ENCODE data around the gene PLXNA4. TPM values are rescaled to one million over a fixed set of nuclear protein-coding genes. Genes with fewer than 3 reads are reported as not detected.

PLXNA4 gene
- total and polyA plus RNA-seq, 2 experiments from 2014 or later, result 1.9 to 4.8 TPM

DNA sequence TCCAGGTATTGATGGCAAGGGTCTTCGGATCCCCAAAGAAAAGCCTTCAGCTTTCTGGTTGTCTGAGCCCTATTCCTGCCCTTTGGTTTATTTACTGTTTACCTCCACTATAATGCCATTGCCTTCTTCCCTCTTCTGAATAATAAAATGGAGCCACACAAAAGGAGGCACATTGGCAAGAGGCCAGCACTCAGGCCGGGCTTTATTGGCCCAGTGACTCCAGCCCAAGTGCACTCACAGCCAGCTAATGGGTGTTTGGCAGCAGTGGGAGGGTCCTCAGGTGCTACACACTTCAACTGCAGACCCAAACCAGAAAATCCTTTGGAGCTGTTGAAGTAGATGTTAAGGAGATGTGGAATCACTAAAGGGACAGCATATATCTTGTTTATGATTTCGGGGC, 336.0 kb downstream of the PLXNA4 start:
- Histone ChIP-seq H3K27ac (no peak overlapping the region), H2AFZ (no peak overlapping the region), H3K4me3 (no peak overlapping the region), H3K27me3 (no peaks in the 10 kb centered on the region), H4K20me1 (ENCODE audit: insufficient read depth, poor library complexity, severe bottlenecking) (no peaks in the 10 kb centered on the region), H3K9me2 (replicated peaks; ENCODE audit: insufficient read depth) (no peaks in the 10 kb centered on the region), H3K9me3 (ENCODE audit: low read depth) (no peaks in the 10 kb centered on the region), H3K36me3 (replicated peaks; ENCODE audit: insufficient read depth, low read depth) (no peaks in the 10 kb centered on the region), H3K4me2 (no peak overlapping the region), H3K79me2 (no peaks in the 10 kb centered on the region), H3K4me1 (ENCODE audit: insufficient read depth) (no peaks in the 10 kb centered on the region)
- 87% methylated on average over 3 of the region's 3 CpGs for WGBS (ENCODE audit: low lambda C conversion rate, missing lambda C conversion rate)
- DNase-seq (ENCODE audit: low spot score), result no peak
- TF ChIP-seq CTCF (IDR thresholded peaks at IDR 0.05; ENCODE audit: poor library complexity), result no peak
- TF ChIP-seq EZH2phosphoT487 (IDR thresholded peaks at IDR 0.05; ENCODE audit: low read depth, severe bottlenecking, unreplicated experiment), result no peak
- TF ChIP-seq EZH2 (IDR thresholded peaks at IDR 0.05; ENCODE audit: borderline replicate concordance), result no peak

- DNase-seq (ENCODE audit: low spot score), result no peak
- H3K4me1 ChIP-seq (ENCODE audit: insufficient read depth), result no peaks in the 10 kb centered on the region
- WGBS (ENCODE audit: low lambda C conversion rate, missing lambda C conversion rate), result 96% methylated on average over 5 of the region's 5 CpGs
- H4K20me1 ChIP-seq (ENCODE audit: insufficient read depth, poor library complexity, severe bottlenecking), result no peaks in the 10 kb centered on the region
- no peaks in the 10 kb centered on the region for H3K9me3 ChIP-seq (ENCODE audit: low read depth)
- H3K9me2 ChIP-seq (replicated peaks; ENCODE audit: insufficient read depth), result no peaks in the 10 kb centered on the region
- H3K4me3 ChIP-seq, result no peak overlapping the region
- H3K36me3 ChIP-seq (replicated peaks; ENCODE audit: insufficient read depth, low read depth), result no peaks in the 10 kb centered on the region
- no peak overlapping the region for H3K27ac ChIP-seq
- no peak overlapping the region for H3K4me2 ChIP-seq
- H3K79me2 ChIP-seq, result no peaks in the 10 kb centered on the region
- no peak overlapping the region for H2AFZ ChIP-seq
- H3K27me3 ChIP-seq, result no peaks in the 10 kb centered on the region
- TF ChIP-seq EZH2 (IDR thresholded peaks at IDR 0.05; ENCODE audit: borderline replicate concordance) (no peak), CTCF (IDR thresholded peaks at IDR 0.05; ENCODE audit: poor library complexity) (no peak)
These were observed 336.8 kb downstream of the PLXNA4 start for GRCh38 chr7:132239422-132239994.

- Histone ChIP-seq H3K9me2 (replicated peaks; ENCODE audit: insufficient read depth) (no peaks in the 10 kb centered on the region), H3K4me1 (ENCODE audit: insufficient read depth) (no peaks in the 10 kb centered on the region), H3K4me3 (no peak overlapping the region), H4K20me1 (ENCODE audit: insufficient read depth, poor library complexity, severe bottlenecking) (no peaks in the 10 kb centered on the region), H3K4me2 (no peak overlapping the region), H3K27ac (no peak overlapping the region), H3K9me3 (ENCODE audit: low read depth) (no peaks in the 10 kb centered on the region), H3K79me2 (no peaks in the 10 kb centered on the region), H3K27me3 (no peaks in the 10 kb centered on the region), H2AFZ (no peak overlapping the region), H3K36me3 (replicated peaks; ENCODE audit: insufficient read depth, low read depth) (no peaks in the 10 kb centered on the region)
- TF ChIP-seq EZH2phosphoT487 (IDR thresholded peaks at IDR 0.05; ENCODE audit: low read depth, severe bottlenecking, unreplicated experiment) (no peak), EZH2 (IDR thresholded peaks at IDR 0.05; ENCODE audit: borderline replicate concordance) (no peak), CTCF (IDR thresholded peaks at IDR 0.05; ENCODE audit: poor library complexity) (no peak)
- peak; percentile 44 for DNase-seq (ENCODE audit: low spot score)
These were observed 341.6 kb downstream of the PLXNA4 start for GRCh38 chr7:132234711-132235110.

DNA sequence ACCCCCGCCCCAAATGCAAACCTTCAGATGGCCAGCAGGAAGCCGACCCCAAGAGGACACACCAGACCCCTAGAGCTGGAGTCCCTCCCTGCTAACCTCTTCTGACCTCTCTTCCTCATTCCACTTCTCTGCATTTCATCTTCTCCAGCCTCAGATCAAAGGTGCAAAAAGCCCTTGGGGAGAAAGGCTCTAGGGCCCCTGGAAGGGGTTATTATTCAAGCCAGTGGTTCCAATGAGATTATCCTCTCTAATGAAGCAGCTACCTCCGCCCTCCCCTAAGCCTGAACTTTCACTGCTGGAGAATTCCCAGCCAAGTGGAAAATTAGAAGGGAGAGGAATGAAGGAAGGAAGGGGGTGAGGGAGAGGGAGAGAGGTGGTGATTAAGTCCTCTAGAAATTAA, 343.9 kb downstream of the PLXNA4 start:
- 68% methylated on average over 3 of the region's 3 CpGs for WGBS (ENCODE audit: low lambda C conversion rate, missing lambda C conversion rate)
- H3K4me2 ChIP-seq, result no peak overlapping the region
- H3K27ac ChIP-seq, result no peak overlapping the region
- H2AFZ ChIP-seq, result no peak overlapping the region
- H3K9me2 ChIP-seq (replicated peaks; ENCODE audit: insufficient read depth), result no peaks in the 10 kb centered on the region
- H3K4me1 ChIP-seq (ENCODE audit: insufficient read depth), result no peaks in the 10 kb centered on the region
- H3K9me3 ChIP-seq (ENCODE audit: low read depth), result no peaks in the 10 kb centered on the region
- no peaks in the 10 kb centered on the region for H4K20me1 ChIP-seq (ENCODE audit: insufficient read depth, poor library complexity, severe bottlenecking)
- DNase-seq (ENCODE audit: low spot score), result no peak
- no peaks in the 10 kb centered on the region for H3K36me3 ChIP-seq (replicated peaks; ENCODE audit: insufficient read depth, low read depth)
- no peaks in the 10 kb centered on the region for H3K79me2 ChIP-seq
- no peak overlapping the region for H3K4me3 ChIP-seq
- TF ChIP-seq CTCF (IDR thresholded peaks at IDR 0.05; ENCODE audit: poor library complexity) (no peak), EZH2 (IDR thresholded peaks at IDR 0.05; ENCODE audit: borderline replicate concordance) (no peak), EZH2phosphoT487 (IDR thresholded peaks at IDR 0.05; ENCODE audit: low read depth, severe bottlenecking, unreplicated experiment) (no peak)
- H3K27me3 ChIP-seq, result no peaks in the 10 kb centered on the region

Measured in hepatocyte (in vitro differentiated cells).